HepG2 (cell line): ENCODE data around the gene GSS.
"Not testable (repeated sequence)": the region's sequence is repeated elsewhere in the genome, so short reads cannot be mapped to it uniquely, and the experiment has no call there.

Experiments used
- CBFB ChIP-seq: sonication (generic); formaldehyde crosslinking; IDR thresholded peaks from 2 replicates; pipeline ENCODE4 v1.4.0; 2020; ENCODE audit warnings: missing genetic modification reagents
- CEBPB ChIP-seq: IDR thresholded peaks from 2 replicates; pipeline ENCODE4 v1.6.1; 2011; ENCODE audit warnings: low read depth, low read length, improper control_type of control experiment, borderline replicate concordance
- ESRRA ChIP-seq: sonication (generic); formaldehyde crosslinking; IDR thresholded peaks from 2 replicates; pipeline ENCODE4 v1.5.1; 2020; ENCODE audit warnings: mild to moderate bottlenecking, low read depth, missing genetic modification reagents
- FIP1L1 ChIP-seq: fragments of 200-400 bp; formaldehyde crosslinking; IDR thresholded peaks from 2 replicates; pipeline ENCODE4 v1.6.1; 2018; ENCODE audit warnings: low read depth, mild to moderate bottlenecking, low read length, moderate library complexity, borderline replicate concordance; ENCODE audit not compliant: insufficient read depth
- HNRNPLL ChIP-seq: fragments of 200-400 bp; formaldehyde crosslinking; IDR thresholded peaks from 2 replicates; pipeline ENCODE4 v1.6.1; 2017; ENCODE audit warnings: mild to moderate bottlenecking, low read depth, low read length; ENCODE audit not compliant: poor library complexity, severe bottlenecking
- IKZF1 ChIP-seq: fragments of 450-650 bp; IDR thresholded peaks from 2 replicates; pipeline ENCODE4 v1.7.1; 2016
- RAD21 ChIP-seq: fragments of 450-650 bp; formaldehyde crosslinking; IDR thresholded peaks from 2 replicates; pipeline ENCODE4 v1.5.0; 2020; ENCODE audit warnings: mild to moderate bottlenecking
- TEAD2 ChIP-seq: sonication (generic); formaldehyde crosslinking; IDR thresholded peaks from 2 replicates; pipeline ENCODE4 v1.9.0; 2021; ENCODE audit warnings: missing genetic modification reagents
- ZNF879 ChIP-seq: sonication (generic); formaldehyde crosslinking; IDR thresholded peaks from 2 replicates; pipeline ENCODE4 v1.8.1; 2023; ENCODE audit warnings: missing genetic modification reagents
- TF ChIP-seq, protein P1 (sequence below): sonication (generic); formaldehyde crosslinking; IDR thresholded peaks from 2 replicates; pipeline ENCODE4 v1.5.0; 2020; ENCODE audit warnings: mild to moderate bottlenecking, missing genetic modification reagents, borderline replicate concordance
- TF ChIP-seq, protein P2 (sequence below): sonication (generic); formaldehyde crosslinking; IDR thresholded peaks from 2 replicates; pipeline ENCODE4 v1.5.0; 2020; ENCODE audit warnings: missing genetic modification reagents, mild to moderate bottlenecking, borderline replicate concordance
- TF ChIP-seq, protein P3 (sequence below): sonication (generic); formaldehyde crosslinking; IDR thresholded peaks from 2 replicates; pipeline ENCODE4 v1.4.0; 2020; ENCODE audit warnings: mild to moderate bottlenecking, missing genetic modification reagents
- TF ChIP-seq, protein P4 (sequence below): sonication (generic); formaldehyde crosslinking; IDR thresholded peaks from 2 replicates; pipeline ENCODE4 v1.8.0; 2022; ENCODE audit warnings: missing genetic modification reagents, mild to moderate bottlenecking, borderline replicate concordance
- TF ChIP-seq, protein P5 (sequence below): IDR thresholded peaks from 2 replicates; pipeline ENCODE4 v1.6.1; 2018; ENCODE audit warnings: missing genetic modification reagents, mild to moderate bottlenecking, missing compliant biosample characterization

DNA sequence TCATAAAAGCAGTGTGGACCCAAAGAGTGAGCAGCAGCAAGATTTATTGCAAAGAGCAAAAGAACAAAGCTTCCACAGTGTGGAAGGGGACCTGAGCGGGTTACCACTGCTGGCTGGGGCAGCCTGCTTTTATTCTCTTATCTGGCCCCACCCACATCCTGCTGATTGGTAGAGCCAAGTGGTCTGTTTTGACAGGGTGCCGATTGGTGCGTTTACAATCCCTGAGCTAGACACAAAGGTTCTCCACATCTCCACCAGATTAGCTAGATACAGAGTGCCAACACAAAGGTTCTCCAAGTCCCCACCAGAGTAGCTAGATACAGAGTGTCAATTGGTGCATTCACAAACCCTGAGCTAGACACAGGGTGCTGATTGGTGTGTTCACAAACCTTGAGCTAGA, 57.5 kb downstream of the GSS start:
- not testable (repeated sequence) for TF ChIP-seq TEAD2; HNRNPLL; IKZF1; RAD21; CBFB; FIP1L1; CEBPB; ESRRA (CRISPR knock-in tag); ZNF879 (CRISPR knock-in tag)
- TF ChIP-seq, protein P1, sequence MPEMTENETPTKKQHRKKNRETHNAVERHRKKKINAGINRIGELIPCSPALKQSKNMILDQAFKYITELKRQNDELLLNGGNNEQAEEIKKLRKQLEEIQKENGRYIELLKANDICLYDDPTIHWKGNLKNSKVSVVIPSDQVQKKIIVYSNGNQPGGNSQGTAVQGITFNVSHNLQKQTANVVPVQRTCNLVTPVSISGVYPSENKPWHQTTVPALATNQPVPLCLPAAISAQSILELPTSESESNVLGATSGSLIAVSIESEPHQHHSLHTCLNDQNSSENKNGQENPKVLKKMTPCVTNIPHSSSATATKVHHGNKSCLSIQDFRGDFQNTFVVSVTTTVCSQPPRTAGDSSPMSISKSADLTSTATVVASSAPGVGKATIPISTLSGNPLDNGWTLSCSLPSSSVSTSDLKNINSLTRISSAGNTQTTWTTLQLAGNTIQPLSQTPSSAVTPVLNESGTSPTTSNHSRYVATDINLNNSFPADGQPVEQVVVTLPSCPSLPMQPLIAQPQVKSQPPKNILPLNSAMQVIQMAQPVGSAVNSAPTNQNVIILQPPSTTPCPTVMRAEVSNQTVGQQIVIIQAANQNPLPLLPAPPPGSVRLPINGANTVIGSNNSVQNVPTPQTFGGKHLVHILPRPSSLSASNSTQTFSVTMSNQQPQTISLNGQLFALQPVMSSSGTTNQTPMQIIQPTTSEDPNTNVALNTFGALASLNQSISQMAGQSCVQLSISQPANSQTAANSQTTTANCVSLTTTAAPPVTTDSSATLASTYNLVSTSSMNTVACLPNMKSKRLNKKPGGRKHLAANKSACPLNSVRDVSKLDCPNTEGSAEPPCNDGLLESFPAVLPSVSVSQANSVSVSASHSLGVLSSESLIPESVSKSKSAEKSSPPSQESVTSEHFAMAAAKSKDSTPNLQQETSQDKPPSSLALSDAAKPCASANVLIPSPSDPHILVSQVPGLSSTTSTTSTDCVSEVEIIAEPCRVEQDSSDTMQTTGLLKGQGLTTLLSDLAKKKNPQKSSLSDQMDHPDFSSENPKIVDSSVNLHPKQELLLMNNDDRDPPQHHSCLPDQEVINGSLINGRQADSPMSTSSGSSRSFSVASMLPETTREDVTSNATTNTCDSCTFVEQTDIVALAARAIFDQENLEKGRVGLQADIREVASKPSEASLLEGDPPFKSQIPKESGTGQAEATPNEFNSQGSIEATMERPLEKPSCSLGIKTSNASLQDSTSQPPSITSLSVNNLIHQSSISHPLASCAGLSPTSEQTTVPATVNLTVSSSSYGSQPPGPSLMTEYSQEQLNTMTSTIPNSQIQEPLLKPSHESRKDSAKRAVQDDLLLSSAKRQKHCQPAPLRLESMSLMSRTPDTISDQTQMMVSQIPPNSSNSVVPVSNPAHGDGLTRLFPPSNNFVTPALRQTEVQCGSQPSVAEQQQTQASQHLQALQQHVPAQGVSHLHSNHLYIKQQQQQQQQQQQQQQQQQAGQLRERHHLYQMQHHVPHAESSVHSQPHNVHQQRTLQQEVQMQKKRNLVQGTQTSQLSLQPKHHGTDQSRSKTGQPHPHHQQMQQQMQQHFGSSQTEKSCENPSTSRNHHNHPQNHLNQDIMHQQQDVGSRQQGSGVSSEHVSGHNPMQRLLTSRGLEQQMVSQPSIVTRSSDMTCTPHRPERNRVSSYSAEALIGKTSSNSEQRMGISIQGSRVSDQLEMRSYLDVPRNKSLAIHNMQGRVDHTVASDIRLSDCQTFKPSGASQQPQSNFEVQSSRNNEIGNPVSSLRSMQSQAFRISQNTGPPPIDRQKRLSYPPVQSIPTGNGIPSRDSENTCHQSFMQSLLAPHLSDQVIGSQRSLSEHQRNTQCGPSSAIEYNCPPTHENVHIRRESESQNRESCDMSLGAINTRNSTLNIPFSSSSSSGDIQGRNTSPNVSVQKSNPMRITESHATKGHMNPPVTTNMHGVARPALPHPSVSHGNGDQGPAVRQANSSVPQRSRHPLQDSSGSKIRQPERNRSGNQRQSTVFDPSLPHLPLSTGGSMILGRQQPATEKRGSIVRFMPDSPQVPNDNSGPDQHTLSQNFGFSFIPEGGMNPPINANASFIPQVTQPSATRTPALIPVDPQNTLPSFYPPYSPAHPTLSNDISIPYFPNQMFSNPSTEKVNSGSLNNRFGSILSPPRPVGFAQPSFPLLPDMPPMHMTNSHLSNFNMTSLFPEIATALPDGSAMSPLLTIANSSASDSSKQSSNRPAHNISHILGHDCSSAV (CRISPR knock-in tag), result not testable (repeated sequence)
- TF ChIP-seq, protein P2, sequence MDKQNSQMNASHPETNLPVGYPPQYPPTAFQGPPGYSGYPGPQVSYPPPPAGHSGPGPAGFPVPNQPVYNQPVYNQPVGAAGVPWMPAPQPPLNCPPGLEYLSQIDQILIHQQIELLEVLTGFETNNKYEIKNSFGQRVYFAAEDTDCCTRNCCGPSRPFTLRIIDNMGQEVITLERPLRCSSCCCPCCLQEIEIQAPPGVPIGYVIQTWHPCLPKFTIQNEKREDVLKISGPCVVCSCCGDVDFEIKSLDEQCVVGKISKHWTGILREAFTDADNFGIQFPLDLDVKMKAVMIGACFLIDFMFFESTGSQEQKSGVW (CRISPR knock-in tag), result not testable (repeated sequence)
- TF ChIP-seq, protein P3, sequence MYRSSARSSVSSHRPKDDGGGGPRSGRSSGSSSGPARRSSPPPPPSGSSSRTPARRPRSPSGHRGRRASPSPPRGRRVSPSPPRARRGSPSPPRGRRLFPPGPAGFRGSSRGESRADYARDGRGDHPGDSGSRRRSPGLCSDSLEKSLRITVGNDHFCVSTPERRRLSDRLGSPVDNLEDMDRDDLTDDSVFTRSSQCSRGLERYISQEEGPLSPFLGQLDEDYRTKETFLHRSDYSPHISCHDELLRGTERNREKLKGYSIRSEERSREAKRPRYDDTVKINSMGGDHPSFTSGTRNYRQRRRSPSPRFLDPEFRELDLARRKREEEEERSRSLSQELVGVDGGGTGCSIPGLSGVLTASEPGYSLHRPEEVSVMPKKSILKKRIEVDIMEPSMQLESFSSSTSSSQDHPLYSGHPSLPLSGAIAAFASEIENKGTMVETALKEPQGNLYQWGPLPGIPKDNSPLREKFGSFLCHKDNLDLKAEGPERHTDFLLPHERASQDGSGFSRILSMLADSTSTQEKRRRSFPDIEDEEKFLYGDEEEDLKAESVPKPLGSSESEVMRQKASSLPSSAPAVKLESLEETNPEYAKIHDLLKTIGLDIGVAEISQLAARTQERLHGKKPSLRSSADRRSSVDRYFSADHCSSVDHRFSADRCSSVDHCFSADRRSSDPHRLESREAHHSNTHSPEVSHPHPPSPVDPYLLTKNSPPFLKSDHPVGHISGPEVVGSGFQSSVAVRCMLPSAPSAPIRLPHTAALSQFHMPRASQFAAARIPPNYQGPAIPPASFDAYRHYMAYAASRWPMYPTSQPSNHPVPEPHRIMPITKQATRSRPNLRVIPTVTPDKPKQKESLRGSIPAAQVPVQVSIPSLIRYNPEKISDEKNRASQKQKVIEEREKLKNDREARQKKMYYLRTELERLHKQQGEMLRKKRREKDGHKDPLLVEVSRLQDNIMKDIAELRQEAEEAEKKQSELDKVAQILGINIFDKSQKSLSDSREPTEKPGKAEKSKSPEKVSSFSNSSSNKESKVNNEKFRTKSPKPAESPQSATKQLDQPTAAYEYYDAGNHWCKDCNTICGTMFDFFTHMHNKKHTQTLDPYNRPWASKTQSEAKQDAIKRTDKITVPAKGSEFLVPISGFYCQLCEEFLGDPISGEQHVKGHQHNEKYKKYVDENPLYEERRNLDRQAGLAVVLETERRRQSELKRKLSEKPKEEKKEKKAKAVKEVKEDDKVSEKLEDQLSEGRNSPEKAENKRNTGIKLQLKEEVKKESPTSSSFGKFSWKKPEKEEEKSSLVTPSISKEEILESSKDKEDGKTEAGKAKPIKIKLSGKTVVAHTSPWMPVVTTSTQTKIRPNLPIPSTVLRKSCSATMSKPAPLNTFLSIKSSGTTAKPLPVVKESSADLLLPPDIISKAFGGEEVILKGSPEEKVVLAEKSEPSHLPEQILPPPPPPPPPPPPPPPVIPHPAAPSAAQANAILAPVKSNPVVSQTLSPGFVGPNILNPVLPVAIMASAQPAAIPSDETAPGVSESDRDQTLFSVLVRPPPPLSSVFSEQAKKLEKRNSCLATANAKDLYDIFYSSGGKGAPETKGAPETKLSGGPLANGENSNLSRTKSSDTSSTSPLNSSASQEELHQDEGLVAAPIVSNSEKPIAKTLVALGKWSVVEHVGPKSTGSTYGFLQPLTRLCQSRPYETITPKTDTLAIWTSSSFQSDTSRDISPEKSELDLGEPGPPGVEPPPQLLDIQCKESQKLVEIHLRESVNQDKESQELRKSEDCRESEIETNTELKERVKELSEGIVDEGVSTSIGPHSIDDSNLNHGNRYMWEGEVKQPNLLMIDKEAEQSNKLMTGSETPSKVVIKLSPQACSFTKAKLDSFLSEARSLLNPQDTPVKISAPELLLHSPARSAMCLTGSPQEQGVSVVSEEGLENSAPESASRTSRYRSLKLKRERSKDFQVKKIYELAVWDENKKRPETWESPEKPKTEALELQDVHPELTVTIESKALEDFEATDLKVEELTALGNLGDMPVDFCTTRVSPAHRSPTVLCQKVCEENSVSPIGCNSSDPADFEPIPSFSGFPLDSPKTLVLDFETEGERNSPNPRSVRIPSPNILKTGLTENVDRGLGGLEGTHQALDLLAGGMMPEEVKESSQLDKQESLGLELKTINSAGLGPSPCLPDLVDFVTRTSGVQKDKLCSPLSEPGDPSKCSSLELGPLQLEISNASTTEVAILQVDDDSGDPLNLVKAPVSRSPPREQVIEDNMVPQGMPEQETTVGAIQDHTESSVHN, result not testable (repeated sequence)
- TF ChIP-seq, protein P4, sequence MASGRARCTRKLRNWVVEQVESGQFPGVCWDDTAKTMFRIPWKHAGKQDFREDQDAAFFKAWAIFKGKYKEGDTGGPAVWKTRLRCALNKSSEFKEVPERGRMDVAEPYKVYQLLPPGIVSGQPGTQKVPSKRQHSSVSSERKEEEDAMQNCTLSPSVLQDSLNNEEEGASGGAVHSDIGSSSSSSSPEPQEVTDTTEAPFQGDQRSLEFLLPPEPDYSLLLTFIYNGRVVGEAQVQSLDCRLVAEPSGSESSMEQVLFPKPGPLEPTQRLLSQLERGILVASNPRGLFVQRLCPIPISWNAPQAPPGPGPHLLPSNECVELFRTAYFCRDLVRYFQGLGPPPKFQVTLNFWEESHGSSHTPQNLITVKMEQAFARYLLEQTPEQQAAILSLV (CRISPR knock-in tag), result not testable (repeated sequence)
- TF ChIP-seq, protein P5, sequence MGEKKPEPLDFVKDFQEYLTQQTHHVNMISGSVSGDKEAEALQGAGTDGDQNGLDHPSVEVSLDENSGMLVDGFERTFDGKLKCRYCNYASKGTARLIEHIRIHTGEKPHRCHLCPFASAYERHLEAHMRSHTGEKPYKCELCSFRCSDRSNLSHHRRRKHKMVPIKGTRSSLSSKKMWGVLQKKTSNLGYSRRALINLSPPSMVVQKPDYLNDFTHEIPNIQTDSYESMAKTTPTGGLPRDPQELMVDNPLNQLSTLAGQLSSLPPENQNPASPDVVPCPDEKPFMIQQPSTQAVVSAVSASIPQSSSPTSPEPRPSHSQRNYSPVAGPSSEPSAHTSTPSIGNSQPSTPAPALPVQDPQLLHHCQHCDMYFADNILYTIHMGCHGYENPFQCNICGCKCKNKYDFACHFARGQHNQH, result not testable (repeated sequence)
